ENCODE measurements around the gene EYA2.

GRCh38 chr20:47111576-47111975 lies 216.9 kb downstream of the EYA2 start:
- TF ChIP-seq ZNF8 (CRISPR knock-in tag; IDR thresholded peaks at IDR 0.05), result no peak
- TF ChIP-seq PATZ1 (CRISPR knock-in tag; IDR thresholded peaks at IDR 0.05; ENCODE audit: borderline replicate concordance), result no peak
- no peak for TF ChIP-seq ESRRG (CRISPR knock-in tag; IDR thresholded peaks at IDR 0.05)
- TF ChIP-seq ARNTL (CRISPR knock-in tag; IDR thresholded peaks at IDR 0.05; ENCODE audit: borderline replicate concordance, low read depth), result no peak
- TF ChIP-seq OSR1 (CRISPR knock-in tag; IDR thresholded peaks at IDR 0.05), result no peak

Data from SK-N-SH treated with all-trans-retinoic acid at 6 μM for 48 hours (cell line).